Measurements from ENCODE around the gene FXYD7.
"Not testable (repeated sequence)": the region's sequence is repeated elsewhere in the genome, so short reads cannot be mapped to it uniquely, and the experiment has no call there.

The FXYD7 gene

GRCh38 chr19:35149463-35149862 is 6.4 kb downstream of the FXYD7 start:
- DNase-seq (ENCODE audit: low read depth): no peak
- H3K4me3 ChIP-seq (ENCODE audit: low read length): no peak overlapping the region
- no peak for TF ChIP-seq CTCF (conservative IDR thresholded peaks at IDR 0.05; ENCODE audit: low read length)

GRCh38 chr19:35150445-35150844 is 7.4 kb downstream of the FXYD7 start:
- DNase-seq (ENCODE audit: low read depth): no peak
- no peak overlapping the region for H3K4me3 ChIP-seq (ENCODE audit: low read length)
- TF ChIP-seq CTCF (conservative IDR thresholded peaks at IDR 0.05; ENCODE audit: low read length): no peak

DNA sequence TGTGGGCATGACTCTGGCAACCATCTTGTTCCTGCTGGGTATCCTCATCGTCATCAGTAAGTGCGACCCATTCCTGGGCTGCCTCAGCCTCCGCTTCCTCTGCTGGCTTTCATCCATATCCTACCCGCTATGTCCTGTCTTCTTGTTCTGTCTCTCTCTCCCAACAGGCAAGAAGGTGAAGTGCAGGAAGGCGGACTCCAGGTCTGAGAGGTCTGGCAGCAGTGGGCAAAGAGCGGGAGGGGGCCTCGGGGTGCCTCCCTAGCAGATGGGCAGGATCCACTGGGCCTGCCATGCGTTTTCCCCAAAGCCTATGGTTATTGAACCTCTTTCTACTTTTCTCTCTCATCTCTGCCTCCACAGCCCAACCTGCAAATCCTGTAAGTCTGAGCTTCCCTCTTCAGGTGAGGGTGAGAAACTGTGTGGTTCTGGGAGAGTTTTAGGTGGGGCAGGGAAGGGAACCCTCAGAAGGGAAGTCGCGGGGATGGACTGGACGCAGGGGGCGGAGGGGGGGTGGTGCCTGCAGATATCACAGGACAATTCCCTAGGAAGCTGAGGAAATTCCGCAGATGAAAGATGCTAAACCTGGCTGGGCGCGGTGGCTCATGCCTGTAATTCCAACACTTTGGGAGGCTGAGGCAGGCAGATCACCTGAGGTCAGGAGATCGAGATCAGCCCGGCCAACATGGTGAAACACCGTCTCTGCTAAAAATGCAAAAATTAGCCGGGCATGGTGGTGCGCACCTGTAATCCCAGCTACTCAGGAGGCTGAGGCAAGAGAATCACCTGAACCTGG is 8.4 kb downstream of the FXYD7 start:
- H3K4me3 ChIP-seq (ENCODE audit: low read length): no peak overlapping the region
- no peak for TF ChIP-seq CTCF (conservative IDR thresholded peaks at IDR 0.05; ENCODE audit: low read length)
- no peak for DNase-seq (ENCODE audit: low read depth)

- not testable (repeated sequence) for H3K4me3 ChIP-seq (ENCODE audit: low read length); DNase-seq (ENCODE audit: low read depth)
Measured at GRCh38 chr19:35153129-35153522, 10.1 kb downstream of the FXYD7 start.

GRCh38 chr19:35153701-35154524 is 10.9 kb downstream of the FXYD7 start:
- peak; percentile 63 for TF ChIP-seq CTCF (conservative IDR thresholded peaks at IDR 0.05; ENCODE audit: low read length)
- H3K4me3 ChIP-seq (ENCODE audit: low read length): peak overlapping the region; percentile 89
- peak; percentile 33 for DNase-seq (ENCODE audit: low read depth)

- peak; percentile 76 for DNase-seq (ENCODE audit: low read depth)
Measured at GRCh38 chr19:35154525-35155406, 11.7 kb downstream of the FXYD7 start, which contains the start of gene FXYD5. TSS of gene FXYD5 (plus strand) at chr19:35154735. CDS start at chr19:35155551, 816 bp downstream.

More at GRCh38 chr19:35154525-35155406, 11.7 kb downstream of the FXYD7 start, which contains the start of gene FXYD5:
- H3K4me3 ChIP-seq (ENCODE audit: low read length): peak within 1 kb of the TSS; percentile 89
- peak; percentile 23 for TF ChIP-seq CTCF (conservative IDR thresholded peaks at IDR 0.05; ENCODE audit: low read length)
